Large intestine (tissue), 3 donors: Measurements from ENCODE around the gene TMEM40. TPM values are rescaled to one million over a fixed set of nuclear protein-coding genes. Genes with fewer than 3 reads are reported as not detected.
"Not testable (repeated sequence)": the region's sequence is repeated elsewhere in the genome, so short reads cannot be mapped to it uniquely, and the experiment has no call there.

Experiments used
- DNase-seq, 2 donors: peaks; one replicate each; pipeline versions ENCODE4 v3.0.0 to v3.0.0-alpha.2; 2013
- H3K27ac ChIP-seq: one replicate; pipeline ENCODE4 v1.5.1; 2013; ENCODE audit warnings: low read length
- H3K27me3 ChIP-seq: 2 replicates; pipeline ENCODE4 v1.6.1; 2013; ENCODE audit warnings: low read length; ENCODE audit not compliant: control insufficient read depth, insufficient read depth
- H3K36me3 ChIP-seq: 2 replicates; pipeline ENCODE4 v1.6.1; 2013; ENCODE audit warnings: low read length; ENCODE audit not compliant: control insufficient read depth, insufficient read depth
- H3K4me1 ChIP-seq: one replicate; pipeline ENCODE4 v1.6.1; 2013; ENCODE audit warnings: low read length; ENCODE audit not compliant: control insufficient read depth, insufficient read depth
- H3K4me3 ChIP-seq: one replicate; pipeline ENCODE4 v1.5.1; 2013; ENCODE audit warnings: low read length
- H3K9me3 ChIP-seq: one replicate; pipeline ENCODE4 v1.6.1; 2013; ENCODE audit warnings: mild to moderate bottlenecking, low read depth, low read length, moderate library complexity; ENCODE audit not compliant: control insufficient read depth
- whole genome bisulfite sequencing: methylation state at CpG from one replicate; pipeline ENCODE4 v1.1.5; 2013; ENCODE audit warnings: low lambda C conversion rate; ENCODE audit not compliant: insufficient coverage; 5-methylcytosine and 5-hydroxymethylcytosine counted together
- polyA plus RNA-seq: library from polyadenylated mRNA; unstranded; fragments of 120-200 nt; gene quantifications from one replicate; pipeline ENCODE4 v1.2.1, GENCODE V29; 2013

TMEM40 gene
- polyA plus RNA-seq, 1 donor = 0.10 TPM

- no peaks in the 10 kb centered on the region for H3K27me3 ChIP-seq
- WGBS = 77% methylated on average over 3 of the region's 3 CpGs
- DNase-seq = no peak
- H3K36me3 ChIP-seq = no peaks in the 10 kb centered on the region
- H3K4me3 ChIP-seq = no peak overlapping the region
- H3K27ac ChIP-seq = peak overlapping the region; percentile 61
- peaks cover 14% of the 10 kb centered on the region for H3K4me1 ChIP-seq
- H3K9me3 ChIP-seq = no peaks in the 10 kb centered on the region
Observed at GRCh38 chr3:12702501-12702900, 56.6 kb downstream of the TMEM40 start.

GRCh38 chr3:12701601-12702000, 57.5 kb downstream of the TMEM40 start:
- peak overlapping the region; percentile 48 for H3K27ac ChIP-seq
- DNase-seq = peak; percentile 80 to 89
- peaks cover 14% of the 10 kb centered on the region for H3K4me1 ChIP-seq
- not testable (repeated sequence) for H3K9me3 ChIP-seq, H3K27me3 ChIP-seq, H3K36me3 ChIP-seq, H3K4me3 ChIP-seq
- no CpG with 5 or more reads among the region's 10 CpGs for WGBS

GRCh38 chr3:12700800-12701199, 58.3 kb downstream of the TMEM40 start:
- no CpG with 5 or more reads among the region's 2 CpGs for WGBS
- peak overlapping the region; percentile 48 for H3K27ac ChIP-seq

GRCh38 chr3:12695916-12696315, 63.1 kb downstream of the TMEM40 start:
- WGBS = 86% methylated on average over 1 of the region's 2 CpGs

More at GRCh38 chr3:12700800-12701199, 58.3 kb downstream of the TMEM40 start:
- Histone ChIP-seq H3K4me1 (peaks cover 14% of the 10 kb centered on the region), H3K9me3 (no peaks in the 10 kb centered on the region), H3K36me3 (no peaks in the 10 kb centered on the region), H3K4me3 (no peak overlapping the region), H3K27me3 (no peaks in the 10 kb centered on the region)
- no peak for DNase-seq

GRCh38 chr3:12695112-12695511, 63.9 kb downstream of the TMEM40 start:
- DNase-seq = no peak
- Histone ChIP-seq H3K27ac (no peak overlapping the region), H3K4me3 (no peak overlapping the region), H3K27me3 (no peaks in the 10 kb centered on the region), H3K9me3 (no peaks in the 10 kb centered on the region), H3K36me3 (no peaks in the 10 kb centered on the region), H3K4me1 (peaks cover 8% of the 10 kb centered on the region)
- no CpG with 5 or more reads among the region's 3 CpGs for WGBS

More at GRCh38 chr3:12695916-12696315, 63.1 kb downstream of the TMEM40 start:
- Histone ChIP-seq H3K27ac (no peak overlapping the region), H3K36me3 (no peaks in the 10 kb centered on the region), H3K4me1 (peaks cover 12% of the 10 kb centered on the region), H3K4me3 (no peak overlapping the region), H3K9me3 (no peaks in the 10 kb centered on the region), H3K27me3 (no peaks in the 10 kb centered on the region)
- DNase-seq = no peak

GRCh38 chr3:12692444-12692843, 66.6 kb downstream of the TMEM40 start:
- no CpG with 5 or more reads among the region's 8 CpGs for WGBS
- no peaks in the 10 kb centered on the region for H3K9me3 ChIP-seq

GRCh38 chr3:12689997-12690711, 68.9 kb downstream of the TMEM40 start:
- no peak for DNase-seq
- Histone ChIP-seq H3K27me3 (no peaks in the 10 kb centered on the region), H3K27ac (no peak overlapping the region), H3K9me3 (no peaks in the 10 kb centered on the region), H3K36me3 (no peaks in the 10 kb centered on the region), H3K4me1 (peaks cover 12% of the 10 kb centered on the region), H3K4me3 (no peak overlapping the region)
- 90% methylated on average over 2 of the region's 11 CpGs for WGBS

More at GRCh38 chr3:12692444-12692843, 66.6 kb downstream of the TMEM40 start:
- H3K4me3 ChIP-seq = no peak overlapping the region
- no peak for DNase-seq
- H3K27ac ChIP-seq = no peak overlapping the region
- H3K36me3 ChIP-seq = no peaks in the 10 kb centered on the region
- H3K4me1 ChIP-seq = peaks cover 12% of the 10 kb centered on the region
- no peaks in the 10 kb centered on the region for H3K27me3 ChIP-seq

- Histone ChIP-seq H3K4me3 (no peak overlapping the region), H3K27ac (peak overlapping the region; percentile 47), H3K27me3 (no peaks in the 10 kb centered on the region), H3K9me3 (no peaks in the 10 kb centered on the region), H3K36me3 (no peaks in the 10 kb centered on the region), H3K4me1 (peaks cover 6% of the 10 kb centered on the region)
- whole genome bisulfite sequencing = no CpG with 5 or more reads among the region's 4 CpGs
- no peak for DNase-seq
Observed at GRCh38 chr3:12687948-12688347, 71.1 kb downstream of the TMEM40 start.

- Histone ChIP-seq H3K4me1 (peaks cover 4% of the 10 kb centered on the region), H3K4me3 (no peak overlapping the region), H3K36me3 (no peaks in the 10 kb centered on the region), H3K27me3 (no peaks in the 10 kb centered on the region), H3K27ac (no peak overlapping the region), H3K9me3 (no peaks in the 10 kb centered on the region)
- DNase-seq = no peak
- WGBS = no CpG with 5 or more reads among the region's 3 CpGs
Observed at GRCh38 chr3:12686096-12686495, 73.0 kb downstream of the TMEM40 start.
